Measurements from ENCODE around the gene SPOCK2.

GRCh38 chr10:72039377-72039776 is 49.0 kb downstream of the SPOCK2 start:
- no peak for TF ChIP-seq CTCF (IDR thresholded peaks at IDR 0.05; ENCODE audit: insufficient read depth, low read length, poor library complexity, severe bottlenecking)
- TF ChIP-seq EZH2phosphoT487 (conservative IDR thresholded peaks at IDR 0.05; ENCODE audit: low read length), result no peak
